NCI-H69 (cell line): ENCODE results near the gene SLC3A2.
"Not testable (repeated sequence)": the region's sequence is repeated elsewhere in the genome, so short reads cannot be mapped to it uniquely, and the experiment has no call there.

Experiments used
- DNase-seq: peaks from one replicate; lab custom pipeline; 2025; lab: John Stamatoyannopoulos, UW

Gene SLC3A2

DNA sequence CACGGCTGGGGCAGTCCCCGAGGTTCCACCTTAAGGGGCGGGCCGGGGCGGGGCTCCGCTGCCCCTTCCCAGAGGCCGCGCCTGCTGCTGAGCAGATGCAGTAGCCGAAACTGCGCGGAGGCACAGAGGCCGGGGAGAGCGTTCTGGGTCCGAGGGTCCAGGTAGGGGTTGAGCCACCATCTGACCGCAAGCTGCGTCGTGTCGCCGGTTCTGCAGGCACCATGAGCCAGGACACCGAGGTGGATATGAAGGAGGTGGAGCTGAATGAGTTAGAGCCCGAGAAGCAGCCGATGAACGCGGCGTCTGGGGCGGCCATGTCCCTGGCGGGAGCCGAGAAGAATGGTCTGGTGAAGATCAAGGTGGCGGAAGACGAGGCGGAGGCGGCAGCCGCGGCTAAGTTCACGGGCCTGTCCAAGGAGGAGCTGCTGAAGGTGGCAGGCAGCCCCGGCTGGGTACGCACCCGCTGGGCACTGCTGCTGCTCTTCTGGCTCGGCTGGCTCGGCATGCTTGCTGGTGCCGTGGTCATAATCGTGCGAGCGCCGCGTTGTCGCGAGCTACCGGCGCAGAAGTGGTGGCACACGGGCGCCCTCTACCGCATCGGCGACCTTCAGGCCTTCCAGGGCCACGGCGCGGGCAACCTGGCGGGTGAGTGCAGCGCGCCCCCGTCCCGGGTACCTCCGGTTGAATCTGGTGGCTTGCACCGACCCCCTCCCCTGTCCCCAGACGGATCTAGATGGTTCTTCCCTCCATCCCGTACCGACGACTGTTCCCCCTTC is at the start of gene SLC3A2:
Gene SLC3A2, plus strand, starts transcription at position 94 of the 776 bp plus-strand sequence. Its CDS starts 128 bp downstream, at position 222.
- DNase-seq, result peak; percentile 96

- DNase-seq, result peak; percentile 83
Observed at GRCh38 chr11:62830904-62831519, 49.7 kb upstream of the SLC3A2 start.

GRCh38 chr11:62831520-62832335 is 49.0 kb upstream of the SLC3A2 start, which contains the start of gene STX5:
Gene STX5, minus strand, starts transcription at chr11:62832051. Its CDS starts 808 bp downstream, at chr11:62831243.
- DNase-seq, result peak; percentile 99

GRCh38 chr11:62832336-62833234 is 48.1 kb upstream of the SLC3A2 start, which contains the start of gene TEX54:
Gene TEX54, minus strand, starts transcription at chr11:62832841.
- DNase-seq, result peak; percentile 51

GRCh38 chr11:62835336-62835735 is 45.4 kb upstream of the SLC3A2 start:
- DNase-seq, result no peak

GRCh38 chr11:62839050-62839945 is 41.4 kb upstream of the SLC3A2 start, which contains the start of gene WDR74:
Gene WDR74, minus strand, starts transcription at chr11:62839590. Its CDS starts 20 bp downstream, at chr11:62839570.
- peak; percentile 94 for DNase-seq

GRCh38 chr11:62840721-62841360 is 39.9 kb upstream of the SLC3A2 start:
- peak; percentile 87 for DNase-seq

- peak; percentile 99 for DNase-seq
Observed at GRCh38 chr11:62841361-62842170, 39.1 kb upstream of the SLC3A2 start.

DNA sequence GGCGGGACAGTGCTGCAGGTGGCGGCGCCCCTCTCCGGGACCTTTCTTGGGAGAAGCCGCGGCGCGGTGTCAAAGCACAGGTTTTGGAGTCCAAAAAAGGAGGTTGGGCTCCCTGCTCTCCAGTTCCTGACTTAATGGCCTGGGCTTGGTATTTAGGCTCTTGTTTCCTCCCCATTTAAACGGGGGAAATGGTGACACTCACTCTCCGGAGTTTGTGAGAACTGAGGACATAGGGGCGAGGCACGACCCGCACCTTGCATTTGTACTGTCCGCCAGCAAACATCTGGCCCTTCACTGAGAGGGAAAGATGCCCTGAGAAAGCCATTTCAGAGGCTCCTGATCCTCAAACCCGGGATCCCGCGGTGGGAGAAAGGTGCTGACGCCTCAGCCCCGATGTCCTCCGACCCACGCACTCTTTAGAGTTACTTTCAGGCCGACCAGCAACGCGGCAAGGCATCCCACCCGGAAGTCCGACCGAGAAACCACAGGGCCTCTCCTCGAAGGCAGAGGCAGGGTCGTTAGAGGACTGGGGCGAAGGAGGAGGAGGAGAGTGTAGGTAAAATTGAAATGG is 38.4 kb upstream of the SLC3A2 start:
- peak; percentile 64 for DNase-seq

GRCh38 chr11:62842891-62843290 is 37.8 kb upstream of the SLC3A2 start:
- DNase-seq, result not testable (repeated sequence)

GRCh38 chr11:62843466-62843865 is 37.2 kb upstream of the SLC3A2 start:
- DNase-seq, result no peak

DNA sequence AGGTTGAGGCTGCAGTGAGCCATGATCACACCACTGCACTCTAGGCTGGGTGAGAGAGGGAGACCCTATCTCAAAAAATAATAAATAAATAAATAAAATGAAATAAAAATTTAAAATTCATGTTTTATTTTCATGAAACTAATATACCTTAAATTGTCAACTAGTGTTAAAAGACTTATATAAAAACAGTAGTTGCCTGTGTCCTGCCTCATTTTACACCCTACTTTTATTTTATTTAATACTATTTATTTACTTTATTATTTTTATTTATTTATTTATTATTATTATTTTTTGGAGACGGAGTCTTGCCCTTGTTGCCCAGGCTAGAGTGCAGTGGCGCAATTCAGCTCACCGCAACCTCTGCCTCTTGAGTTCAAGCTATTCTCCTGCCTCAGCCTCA is 36.5 kb upstream of the SLC3A2 start:
- DNase-seq, result no peak

- no peak for DNase-seq
Observed at GRCh38 chr11:62846177-62846576, 34.5 kb upstream of the SLC3A2 start.

- no peak for DNase-seq
Observed at GRCh38 chr11:62847767-62848314, 32.9 kb upstream of the SLC3A2 start.

- peak; percentile 61 for DNase-seq
Observed at GRCh38 chr11:62850911-62851806, 29.5 kb upstream of the SLC3A2 start.

- DNase-seq, result no peak
Observed at GRCh38 chr11:62851807-62852522, 28.7 kb upstream of the SLC3A2 start.
